Measurements from ENCODE around the gene GRK1.

GRK1 gene

GRCh38 chr13:113775451-113776145 lies 108.6 kb downstream of the GRK1 start:
- DNase-seq (ENCODE audit: low read depth, low spot score): no peak

GRCh38 chr13:113776231-113777125 lies 109.5 kb downstream of the GRK1 start:
- no peak for DNase-seq (ENCODE audit: low read depth, low spot score)

- DNase-seq (ENCODE audit: low read depth, low spot score): no peak
These were observed 110.6 kb downstream of the GRK1 start for GRCh38 chr13:113777311-113778260.

- DNase-seq (ENCODE audit: low read depth, low spot score): no peak
These were observed 114.6 kb downstream of the GRK1 start for GRCh38 chr13:113781571-113781970.

- DNase-seq (ENCODE audit: low read depth, low spot score): no peak
These were observed 115.5 kb downstream of the GRK1 start for GRCh38 chr13:113782472-113782871.

GRCh38 chr13:113783200-113783881 lies 116.3 kb downstream of the GRK1 start:
- DNase-seq (ENCODE audit: low read depth, low spot score): no peak

- no peak for DNase-seq (ENCODE audit: low read depth, low spot score)
These were observed 117.1 kb downstream of the GRK1 start for GRCh38 chr13:113783966-113784644.

GRCh38 chr13:113784645-113785024 lies 117.6 kb downstream of the GRK1 start:
- DNase-seq (ENCODE audit: low read depth, low spot score): no peak

- no peak for DNase-seq (ENCODE audit: low read depth, low spot score)
These were observed 118.3 kb downstream of the GRK1 start for GRCh38 chr13:113785051-113786010.

- DNase-seq (ENCODE audit: low read depth, low spot score): no peak
These were observed 119.3 kb downstream of the GRK1 start for GRCh38 chr13:113786262-113786841.
